ENCODE measurements around the gene HDAC5.
A peak's percentile ranks its signal among the peaks of the same experiment; 100 is the strongest.

- TF ChIP-seq CTCF (IDR thresholded peaks at IDR 0.05) (no peak), POLR2AphosphoS5 (IDR thresholded peaks at IDR 0.05) (peak; percentile 27)
Measured at GRCh38 chr17:44043272-44043696, 80.2 kb downstream of the HDAC5 start.

All from prostate gland (tissue), 2 donors.